Hindlimb muscle (tissue), 1 donor: Measurements from ENCODE around the gene ARAF. TPM values are rescaled to one million over a fixed set of nuclear protein-coding genes. Genes with fewer than 3 reads are reported as not detected.
"Not testable (repeated sequence)": the region's sequence is repeated elsewhere in the genome, so short reads cannot be mapped to it uniquely, and the experiment has no call there.

Experiments
- DNase-seq: peaks from one replicate; pipeline ENCODE4 v3.0.0-alpha.2; 2013
- polyA plus RNA-seq: library from polyadenylated mRNA; unstranded; fragments of 120-200 nt; gene quantifications from one replicate; pipeline ENCODE4 v1.2.1, GENCODE V29; 2013; ENCODE audit not compliant: insufficient read length

The ARAF gene
- polyA plus RNA-seq, 1 donor, result 54.4 TPM

GRCh38 chrX:47586043-47586787, 25.2 kb downstream of the ARAF start:
- no peak for DNase-seq

- DNase-seq, result no peak
Measured at GRCh38 chrX:47587091-47587891, 26.3 kb downstream of the ARAF start.

- DNase-seq, result no peak
Measured at GRCh38 chrX:47587906-47588735, 27.1 kb downstream of the ARAF start.

- no peak for DNase-seq
Measured at GRCh38 chrX:47590984-47591383, 30.0 kb downstream of the ARAF start.

GRCh38 chrX:47593522-47593921, 32.5 kb downstream of the ARAF start:
- DNase-seq, result no peak

GRCh38 chrX:47595716-47596251, 34.8 kb downstream of the ARAF start:
- no peak for DNase-seq

- DNase-seq, result no peak
Measured at GRCh38 chrX:47596256-47596655, 35.3 kb downstream of the ARAF start.

GRCh38 chrX:47597222-47597621, 36.2 kb downstream of the ARAF start:
- DNase-seq, result no peak

- not testable (repeated sequence) for DNase-seq
Measured at GRCh38 chrX:47603125-47603524, 42.1 kb downstream of the ARAF start.

- DNase-seq, result no peak
Measured at GRCh38 chrX:47605024-47605423, 44.0 kb downstream of the ARAF start.

GRCh38 chrX:47607091-47607490, 46.1 kb downstream of the ARAF start:
- no peak for DNase-seq

- DNase-seq, result no peak
Measured at GRCh38 chrX:47608130-47608810, 47.3 kb downstream of the ARAF start.

- DNase-seq, result no peak
Measured at GRCh38 chrX:47610511-47610910, 49.5 kb downstream of the ARAF start.

GRCh38 chrX:47611489-47611888, 50.5 kb downstream of the ARAF start:
- no peak for DNase-seq

GRCh38 chrX:47611926-47612325, 50.9 kb downstream of the ARAF start:
- DNase-seq, result no peak

- no peak for DNase-seq
Measured at GRCh38 chrX:47612418-47612817, 51.4 kb downstream of the ARAF start.

- DNase-seq, result no peak
Measured at GRCh38 chrX:47613082-47613481, 52.1 kb downstream of the ARAF start.

- no peak for DNase-seq
Measured at GRCh38 chrX:47614618-47615017, 53.6 kb downstream of the ARAF start.

- DNase-seq, result no peak
Measured at GRCh38 chrX:47618923-47619485, 58.0 kb downstream of the ARAF start.

- DNase-seq, result peak; percentile 85
Measured at GRCh38 chrX:47619486-47620302, 58.7 kb downstream of the ARAF start, which contains the start of gene SYN1. SYN1 (minus strand) TSS chrX:47619857; CDS start chrX:47619728, 129 bp downstream.

- no peak for DNase-seq
Measured at GRCh38 chrX:47620303-47620685, 59.3 kb downstream of the ARAF start.
